Transverse colon (tissue), 4 donors: ENCODE results near the gene CEACAM16. TPM values are rescaled to one million over a fixed set of nuclear protein-coding genes. Genes with fewer than 3 reads are reported as not detected.

ENCODE experiments used
- DNase-seq: peaks from one replicate; pipeline ENCODE4 v3.0.0-alpha.2; 2019
- H3K27ac ChIP-seq, 4 donors: fragments of 200-600 bp; sonication (generic); 2 replicates each; pipeline ENCODE4 v1.5.1; 2016 to 2018; ENCODE audit warnings: inconsistent platforms in 4 of 4
- H3K27me3 ChIP-seq: fragments of 200-600 bp; sonication (generic); 2 replicates; pipeline ENCODE4 v1.5.1; 2017; ENCODE audit warnings: inconsistent platforms
- H3K36me3 ChIP-seq, 4 donors: fragments of 200-600 bp; sonication (generic); 2 replicates each; pipeline ENCODE4 v1.5.1; 2017 to 2019; ENCODE audit warnings: inconsistent platforms in 4 of 4
- H3K4me1 ChIP-seq, 4 donors: fragments of 200-600 bp; sonication (generic); 2 replicates each; pipeline ENCODE4 v1.5.1; 2017 to 2020; ENCODE audit warnings: inconsistent platforms in 4 of 4
- H3K4me3 ChIP-seq, 4 donors: fragments of 200-600 bp; sonication (generic); 1 replicate in 1 of 4; 2 replicates in 3 of 4; pipeline versions ENCODE4 v1.5.1 to v1.6.1; 2017 to 2019; ENCODE audit warnings: inconsistent platforms in 4 of 4
- H3K9me3 ChIP-seq, 2 donors: fragments of 200-600 bp; sonication (generic); 2 replicates each; pipeline ENCODE4 v1.5.1; 2017 to 2019; ENCODE audit warnings: inconsistent platforms in 2 of 2
- CTCF ChIP-seq, 5 experiments: fragments of 200-600 bp in 3 of 5; fragments of 450-650 bp in 2 of 5; sonication (generic) in 3 of 5; IDR thresholded peaks; 1 replicate in 2 of 5; 2 replicates in 3 of 5; pipeline ENCODE4 v1.5.1; 2016 to 2017; ENCODE audit warnings: antibody characterized with exemption in 5 of 5, inconsistent platforms in 3 of 5, mild to moderate bottlenecking in 2 of 5, moderate library complexity in 1 of 5
- EP300 ChIP-seq: sonication (generic); formaldehyde crosslinking; IDR thresholded peaks from one replicate; pipeline ENCODE4 v1.6.1; 2017; ENCODE audit warnings: antibody characterized with exemption, low read depth
- POLR2A ChIP-seq: fragments of 450-650 bp; IDR thresholded peaks from one replicate; pipeline ENCODE4 v1.6.1; 2016; ENCODE audit warnings: antibody characterized with exemption, mild to moderate bottlenecking, moderate library complexity
- POLR2AphosphoS5 ChIP-seq, 3 donors: sonication (generic); formaldehyde crosslinking; IDR thresholded peaks; one replicate each; pipeline ENCODE4 v1.6.1; 2016; ENCODE audit warnings: antibody characterized with exemption in 3 of 3
- WGBS, 2 donors: methylation state at CpG; one replicate each; pipeline ENCODE4 v1.1.5; 2018; ENCODE audit warnings: low coverage in 1 of 2; 5-methylcytosine and 5-hydroxymethylcytosine counted together
- in situ Hi-C, 4 donors: fragments of 200-750 bp; cut with MboI; loops; one replicate each; pipeline versions ENCODE4 v1.15.0 to v1.15.1; 2017; ENCODE audit warnings: low sequenced_read_pairs in 3 of 4, low pct_ligation_motif_present in 1 of 4, low pct_unique_long_range_greater_than_20kb in 1 of 4
- intact Hi-C: fragments of 100-400 bp; cut with DNase I; formaldehyde crosslinking; loops from one replicate; pipeline ENCODE4 v1.15.1; 2023; ENCODE audit warnings: low total_unique reads
- total RNA-seq, 4 donors: library from RNA; depleted of rRNA; stranded (reverse); fragments of >200 nt; gene quantifications; one replicate each; pipeline ENCODE4 v1.1.0, GENCODE V29; 2016

CEACAM16 gene
- total RNA-seq, 4 donors from 2014 or later: not detected

GRCh38 chr19:44671400-44671799, 27.6 kb upstream of the CEACAM16 start, which contains the start of gene CEACAM19:
Gene CEACAM19, plus strand, starts transcription at chr19:44671482. Its CDS starts 450 bp downstream, at chr19:44671932.
- Histone ChIP-seq H3K9me3 (no peaks in the 10 kb centered on the region), H3K36me3 (no peaks in the 10 kb centered on the region), H3K4me3 (no peak within 1 kb of the TSS), H3K27ac (no peak within 1 kb of the TSS), H3K27me3 (no peaks in the 10 kb centered on the region), H3K4me1 (no peaks in the 10 kb centered on the region)
- TF ChIP-seq CTCF (IDR thresholded peaks at IDR 0.05) (no peak), EP300 (no peak), POLR2A (no peak), POLR2AphosphoS5 (IDR thresholded peaks at IDR 0.05) (no peak)
- intact Hi-C loops (no loop called here), in situ Hi-C loops (no loop called here)
- WGBS, 2 donors: 0 to 67% methylated on average over 1 to 2 of the region's 2 CpGs
- DNase-seq: no peak

GRCh38 chr19:44672226-44672625, 26.7 kb upstream of the CEACAM16 start:
- in situ Hi-C loops: no loop called here
- Histone ChIP-seq H3K27ac (no peak overlapping the region), H3K27me3 (no peaks in the 10 kb centered on the region), H3K9me3 (no peaks in the 10 kb centered on the region), H3K36me3 (no peaks in the 10 kb centered on the region), H3K4me3 (no peak overlapping the region), H3K4me1 (no peaks in the 10 kb centered on the region)
- no peak for TF ChIP-seq POLR2AphosphoS5 (IDR thresholded peaks at IDR 0.05)
- WGBS, 2 donors: 100% methylated on average over 1 of the region's 1 CpG
- intact Hi-C loops: no loop called here
- DNase-seq: no peak

- in situ Hi-C loops (no loop called here), intact Hi-C loops (no loop called here)
- no peaks in the 10 kb centered on the region for H3K9me3 ChIP-seq
- DNase-seq: no peak
- TF ChIP-seq EP300: no peak
- 82 to 83% methylated on average over 1 to 4 of the region's 4 CpGs for WGBS, 2 donors
- H3K4me3 ChIP-seq: no peak overlapping the region
- H3K36me3 ChIP-seq: no peaks in the 10 kb centered on the region
- no peak overlapping the region for H3K27ac ChIP-seq
- H3K27me3 ChIP-seq: no peaks in the 10 kb centered on the region
- H3K4me1 ChIP-seq: no peaks in the 10 kb centered on the region
Measured at GRCh38 chr19:44673510-44673909, 25.4 kb upstream of the CEACAM16 start.

- intact Hi-C loops: no loop called here
- in situ Hi-C loops: no loop called here
Measured at GRCh38 chr19:44675521-44675920, 23.4 kb upstream of the CEACAM16 start.

DNA sequence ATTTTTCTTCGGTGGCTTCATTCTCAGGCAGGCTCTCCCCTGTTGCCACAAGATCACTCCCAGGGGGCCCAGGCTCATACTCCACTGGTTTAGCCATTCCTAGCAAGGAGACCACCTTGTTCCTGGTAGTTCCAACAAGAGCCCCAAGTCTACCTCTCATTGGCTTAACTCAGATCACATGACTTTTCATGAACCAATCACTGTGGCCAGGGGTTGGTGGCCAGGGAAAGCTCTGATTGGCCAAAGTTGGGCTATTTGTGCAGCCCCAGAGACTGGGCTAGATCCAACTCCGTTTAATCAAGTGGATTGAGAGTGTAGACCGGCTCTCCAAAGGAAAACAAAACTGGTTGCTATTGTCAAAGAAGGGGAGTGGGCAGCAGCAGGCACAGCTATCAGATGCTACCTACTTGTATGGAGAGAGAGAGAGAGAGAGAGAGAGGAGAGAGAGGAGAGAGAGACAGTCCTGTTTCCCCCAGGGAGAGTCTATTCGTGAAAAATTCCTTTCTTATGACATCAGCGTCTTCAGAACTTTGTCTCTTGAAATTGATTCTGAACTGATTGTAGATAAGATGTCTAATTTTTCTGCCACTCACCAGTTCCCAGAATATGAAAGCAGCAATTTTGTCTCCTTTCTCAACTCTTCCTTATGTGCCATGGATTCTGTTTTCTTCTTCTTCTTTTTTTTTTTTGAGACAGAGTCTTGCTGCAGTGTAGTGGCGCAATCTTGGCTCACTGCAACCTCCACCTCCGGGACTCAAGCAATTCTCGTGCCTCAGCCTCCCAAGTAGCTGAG, 21.7 kb upstream of the CEACAM16 start:
- in situ Hi-C loops: no loop called here
- DNase-seq: no peak
- TF ChIP-seq POLR2AphosphoS5 (IDR thresholded peaks at IDR 0.05) (no peak), EP300 (no peak), CTCF (IDR thresholded peaks at IDR 0.05) (no peak), POLR2A (no peak)
- Histone ChIP-seq H3K4me1 (peaks cover 0 to 18% (median 8%) of the 10 kb centered on the region in 4 donors), H3K27ac (no peak overlapping the region), H3K36me3 (no peaks in the 10 kb centered on the region), H3K27me3 (no peaks in the 10 kb centered on the region), H3K9me3 (no peaks in the 10 kb centered on the region), H3K4me3 (no peak overlapping the region)
- intact Hi-C loops: no loop called here
- WGBS, 2 donors: 69% methylated on average over 3 to 8 of the region's 8 CpGs

More at GRCh38 chr19:44675521-44675920, 23.4 kb upstream of the CEACAM16 start:
- H3K4me3 ChIP-seq: no peak overlapping the region
- no peaks in the 10 kb centered on the region for H3K9me3 ChIP-seq
- no peaks in the 10 kb centered on the region for H3K36me3 ChIP-seq
- no peak overlapping the region for H3K27ac ChIP-seq
- 87 to 92% methylated on average over 6 of the region's 6 CpGs for WGBS, 2 donors
- no peak for DNase-seq
- TF ChIP-seq EP300 (no peak), CTCF (IDR thresholded peaks at IDR 0.05) (no peak)
- peaks cover 0 to 2% (median under 1%) of the 10 kb centered on the region in 4 donors for H3K4me1 ChIP-seq
- no peaks in the 10 kb centered on the region for H3K27me3 ChIP-seq
